DMS 273 (cell line): ENCODE results near the gene ADAMTS17.
"Not testable (repeated sequence)": the region's sequence is repeated elsewhere in the genome, so short reads cannot be mapped to it uniquely, and the experiment has no call there.

Experiments
- DNase-seq: peaks from one replicate; lab custom pipeline; 2025; ENCODE audit not compliant: unreplicated experiment; lab: John Stamatoyannopoulos, UW

ADAMTS17 gene

GRCh38 chr15:99929266-99929665 is 412.5 kb downstream of the ADAMTS17 start:
- no peak for DNase-seq

- DNase-seq, result peak; percentile 67
Observed at GRCh38 chr15:99928429-99928981, 413.3 kb downstream of the ADAMTS17 start.

GRCh38 chr15:99926532-99926931 is 415.2 kb downstream of the ADAMTS17 start:
- not testable (repeated sequence) for DNase-seq

- peak; percentile 4 for DNase-seq
Observed at GRCh38 chr15:99925661-99926461, 415.9 kb downstream of the ADAMTS17 start.

GRCh38 chr15:99923711-99924110 is 418.1 kb downstream of the ADAMTS17 start:
- no peak for DNase-seq
